ENCODE results near the gene MAML2. TPM values are rescaled to one million over a fixed set of nuclear protein-coding genes. Genes with fewer than 3 reads are reported as not detected.
A peak's percentile ranks its signal among the peaks of the same experiment; 100 is the strongest.

The MAML2 gene
- total and polyA plus RNA-seq, 2 of the 13 experiments (the other 11 are each of a cell fraction or from before 2014, with no cell fraction given): 2.3 to 25.9 TPM

DNA sequence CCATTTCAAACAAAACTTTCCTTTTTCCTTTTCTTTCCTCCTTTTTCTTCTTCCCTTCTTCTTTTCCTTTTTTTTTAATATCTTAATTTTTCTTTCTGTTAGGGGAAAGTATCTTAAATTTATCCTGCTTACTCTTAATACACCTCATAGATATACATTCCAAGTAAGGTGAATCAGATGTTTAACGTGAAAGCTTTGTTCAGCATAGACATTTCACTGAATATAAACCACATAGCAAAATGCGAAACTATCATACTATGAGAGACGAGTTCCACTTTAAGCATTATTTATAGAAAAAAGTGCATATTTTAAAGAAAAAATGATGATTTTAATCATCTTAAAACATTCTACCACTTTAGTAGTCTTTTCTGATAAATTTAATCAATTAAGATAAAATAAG, 281.3 kb downstream of the MAML2 start:
- no peak overlapping the region for H3K9ac ChIP-seq (ENCODE audit: insufficient read depth, low read depth, low read length)
- ATAC-seq: no peak
- peaks cover 3% of the 10 kb centered on the region for H3K79me2 ChIP-seq (ENCODE audit: insufficient read depth, low read length)
- intact Hi-C loops (cut with micrococcal nuclease; ENCODE audit: unreplicated experiment): no loop called here
- H3K36me3 ChIP-seq (replicated peaks in 1 of 2; ENCODE audit: control insufficient read depth in 1 of 2, insufficient read depth in 2 of 2, low read length in 2 of 2): peaks cover 1 to 13% of the 10 kb centered on the region in 2 experiments; a peak in 4 of 5 replicates
- CTCF ChIA-PET (ENCODE audit: low intra/inter-chr PET ratio, low total read pairs): no interaction called here
- POLR2A ChIA-PET: interaction anchor here (0.8 kb wide), 1 partner anchor 328 kb away, joined by 5 read pairs; the partner anchor contains the start of genes CCDC82 and JRKL
- no peak for DNase-seq (ENCODE audit: low spot score)
- peaks cover 42% of the 10 kb centered on the region for H3K4me1 ChIP-seq (ENCODE audit: insufficient read depth, low read length)
- no peak overlapping the region for H3K4me2 ChIP-seq (ENCODE audit: low read depth, low read length)
- in situ Hi-C loops (cut with HindIII; ENCODE audit: extremely low pct_ligation_motif_present, low pct_unique_long_range_greater_than_20kb): no loop called here
- no peak overlapping the region for H3K4me3 ChIP-seq (replicated peaks in 1 of 3; ENCODE audit: insufficient read depth in 1 of 3, low read depth in 2 of 3, low read length in 3 of 3)
- 99% methylated on average over 3 of the region's 3 CpGs for WGBS (ENCODE audit: low lambda C conversion rate)
- no peak overlapping the region for H2AFZ ChIP-seq (ENCODE audit: low read length)
- H3K27me3 ChIP-seq (ENCODE audit: control insufficient read depth in 1 of 2, insufficient read depth in 2 of 2, low read length in 2 of 2): no peaks in the 10 kb centered on the region
- no TSS peak for BruUV-seq (replicated peaks)
- no peaks in the 10 kb centered on the region for H3K9me3 ChIP-seq (ENCODE audit: low read length)
- no peak for FAIRE-seq
- TF ChIP-seq, protein P1, sequence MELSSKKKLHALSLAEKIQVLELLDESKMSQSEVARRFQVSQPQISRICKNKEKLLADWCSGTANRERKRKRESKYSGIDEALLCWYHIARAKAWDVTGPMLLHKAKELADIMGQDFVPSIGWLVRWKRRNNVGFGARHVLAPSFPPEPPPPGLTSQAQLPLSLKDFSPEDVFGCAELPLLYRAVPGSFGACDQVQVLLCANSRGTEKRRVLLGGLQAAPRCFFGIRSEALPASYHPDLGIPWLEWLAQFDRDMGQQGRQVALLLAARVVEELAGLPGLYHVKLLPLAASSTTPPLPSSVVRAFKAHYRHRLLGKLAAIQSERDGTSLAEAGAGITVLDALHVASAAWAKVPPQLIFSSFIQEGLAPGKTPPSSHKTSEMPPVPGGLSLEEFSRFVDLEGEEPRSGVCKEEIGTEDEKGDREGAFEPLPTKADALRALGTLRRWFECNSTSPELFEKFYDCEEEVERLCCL (CRISPR knock-in tag; IDR thresholded peaks at IDR 0.05; ENCODE audit: borderline replicate concordance): no peak
- TF ChIP-seq, protein P2, sequence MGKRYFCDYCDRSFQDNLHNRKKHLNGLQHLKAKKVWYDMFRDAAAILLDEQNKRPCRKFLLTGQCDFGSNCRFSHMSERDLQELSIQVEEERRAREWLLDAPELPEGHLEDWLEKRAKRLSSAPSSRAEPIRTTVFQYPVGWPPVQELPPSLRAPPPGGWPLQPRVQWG (CRISPR knock-in tag; IDR thresholded peaks at IDR 0.05; ENCODE audit: borderline replicate concordance, low read depth): no peak
- H4K20me1 ChIP-seq (ENCODE audit: insufficient read depth, low read length): no peaks in the 10 kb centered on the region
- H3K27ac ChIP-seq (ENCODE audit: extremely low read length, insufficient read depth, low read length): peak overlapping the region; percentile 40

DNA sequence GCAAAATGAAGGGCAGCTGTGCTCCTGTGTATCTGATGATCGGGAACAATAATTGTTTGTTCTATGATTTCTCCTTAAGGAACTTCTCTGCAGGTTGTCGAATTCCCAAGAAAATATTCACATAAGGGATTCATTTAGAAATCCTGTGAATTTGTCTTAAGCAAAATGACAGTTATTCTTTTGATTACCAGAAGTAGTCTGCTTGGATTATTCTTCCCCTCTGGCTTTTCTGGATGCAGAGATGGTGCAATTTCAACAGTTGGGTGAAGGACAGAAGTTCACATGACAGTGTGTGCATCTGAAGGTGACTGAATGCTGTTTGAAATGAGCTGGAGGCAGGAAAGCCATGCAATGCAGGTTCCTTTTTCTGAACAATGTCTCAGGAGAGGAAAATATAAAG, 281.9 kb downstream of the MAML2 start:
- peak overlapping the region; percentile 3 for H3K27ac ChIP-seq (ENCODE audit: extremely low read length, insufficient read depth, low read length)
- ChIA-PET CTCF (ENCODE audit: low intra/inter-chr PET ratio, low total read pairs) (no interaction called here), POLR2A (interaction anchor here (0.8 kb wide), 1 partner anchor 329 kb away, joined by 5 read pairs; the partner anchor contains the start of genes CCDC82 and JRKL)
- no peaks in the 10 kb centered on the region for H4K20me1 ChIP-seq (ENCODE audit: insufficient read depth, low read length)
- peaks cover 3% of the 10 kb centered on the region for H3K79me2 ChIP-seq (ENCODE audit: insufficient read depth, low read length)
- no peaks in the 10 kb centered on the region for H3K9me3 ChIP-seq (ENCODE audit: low read length)
- ATAC-seq: peak; percentile 72
- FAIRE-seq: peak; percentile 21
- H3K4me3 ChIP-seq (replicated peaks in 1 of 3; ENCODE audit: insufficient read depth in 1 of 3, low read depth in 2 of 3, low read length in 3 of 3): no peak overlapping the region
- no peaks in the 10 kb centered on the region for H3K27me3 ChIP-seq (ENCODE audit: control insufficient read depth in 1 of 2, insufficient read depth in 2 of 2, low read length in 2 of 2)
- intact Hi-C loops (cut with micrococcal nuclease; ENCODE audit: unreplicated experiment) (no loop called here), in situ Hi-C loops (cut with HindIII; ENCODE audit: extremely low pct_ligation_motif_present, low pct_unique_long_range_greater_than_20kb) (no loop called here)
- no peak overlapping the region for H3K9ac ChIP-seq (ENCODE audit: insufficient read depth, low read depth, low read length)
- no peak overlapping the region for H2AFZ ChIP-seq (ENCODE audit: low read length)
- peaks cover 47% of the 10 kb centered on the region for H3K4me1 ChIP-seq (ENCODE audit: insufficient read depth, low read length)
- DNase-seq (ENCODE audit: low spot score): peak; percentile 27
- H3K4me2 ChIP-seq (ENCODE audit: low read depth, low read length): no peak overlapping the region
- no TSS peak for BruUV-seq (replicated peaks)
- H3K36me3 ChIP-seq (replicated peaks in 1 of 2; ENCODE audit: control insufficient read depth in 1 of 2, insufficient read depth in 2 of 2, low read length in 2 of 2): peaks cover 1 to 13% of the 10 kb centered on the region in 2 experiments; a peak in 4 of 5 replicates
- WGBS (ENCODE audit: low lambda C conversion rate): 88% methylated on average over 2 of the region's 2 CpGs
- TF ChIP-seq PAXIP1 (CRISPR knock-in tag; conservative IDR thresholded peaks at IDR 0.05): 0 out of 2 replicates have a peak, but pooled peaks have one; percentile 15
- no peak for TF ChIP-seq PHF5A (CRISPR knock-in tag; IDR thresholded peaks at IDR 0.05; ENCODE audit: low read depth, unreplicated experiment)
- no peak for TF ChIP-seq ZKSCAN1 (IDR thresholded peaks at IDR 0.05; ENCODE audit: low read length)
- no peak for TF ChIP-seq NFE2L2 (IDR thresholded peaks at IDR 0.05; ENCODE audit: low read length)
- TF ChIP-seq SMAD9 (CRISPR knock-in tag; IDR thresholded peaks at IDR 0.05): no peak
- TF ChIP-seq ZNF768 (CRISPR knock-in tag; IDR thresholded peaks at IDR 0.05): no peak
- no peak for TF ChIP-seq NCOA5 (CRISPR knock-in tag; IDR thresholded peaks at IDR 0.05)
- TF ChIP-seq, protein P3, sequence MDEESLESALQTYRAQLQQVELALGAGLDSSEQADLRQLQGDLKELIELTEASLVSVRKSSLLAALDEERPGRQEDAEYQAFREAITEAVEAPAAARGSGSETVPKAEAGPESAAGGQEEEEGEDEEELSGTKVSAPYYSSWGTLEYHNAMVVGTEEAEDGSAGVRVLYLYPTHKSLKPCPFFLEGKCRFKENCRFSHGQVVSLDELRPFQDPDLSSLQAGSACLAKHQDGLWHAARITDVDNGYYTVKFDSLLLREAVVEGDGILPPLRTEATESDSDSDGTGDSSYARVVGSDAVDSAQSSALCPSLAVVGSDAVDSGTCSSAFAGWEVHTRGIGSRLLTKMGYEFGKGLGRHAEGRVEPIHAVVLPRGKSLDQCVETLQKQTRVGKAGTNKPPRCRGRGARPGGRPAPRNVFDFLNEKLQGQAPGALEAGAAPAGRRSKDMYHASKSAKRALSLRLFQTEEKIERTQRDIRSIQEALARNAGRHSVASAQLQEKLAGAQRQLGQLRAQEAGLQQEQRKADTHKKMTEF (CRISPR knock-in tag; IDR thresholded peaks at IDR 0.05): no peak
- peak; percentile 43; the same call in 1 of the 2 replicates for TF ChIP-seq ZNF644 (CRISPR knock-in tag; IDR thresholded peaks at IDR 0.05; ENCODE audit: low read depth)
